ENCODE measurements around the gene ATP2C1. TPM values are rescaled to one million over a fixed set of nuclear protein-coding genes. Genes with fewer than 3 reads are reported as not detected.

ATP2C1 gene
- total and polyA plus RNA-seq, 9 of the 15 experiments (the other 6 are each of a cell fraction or from before 2014, with no cell fraction given), result 10.0 to 53.5 (median 27.9) TPM

DNA sequence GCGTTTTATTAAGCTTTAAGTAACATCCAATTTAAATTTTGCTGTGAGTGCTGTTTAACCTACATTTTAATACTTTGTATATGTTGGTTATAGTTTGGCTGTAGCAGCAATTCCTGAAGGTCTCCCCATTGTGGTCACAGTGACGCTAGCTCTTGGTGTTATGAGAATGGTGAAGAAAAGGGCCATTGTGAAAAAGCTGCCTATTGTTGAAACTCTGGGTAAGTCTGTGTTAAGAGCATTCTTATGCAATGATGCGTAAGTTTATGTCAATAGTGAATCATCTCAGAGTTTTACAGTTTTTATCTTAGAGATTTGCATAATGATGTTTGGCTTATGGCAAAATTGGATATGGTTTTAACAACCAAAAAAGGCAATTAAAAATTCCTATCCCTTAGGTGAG is 70.0 kb downstream of the ATP2C1 start (continued):
- TF ChIP-seq, protein P1, sequence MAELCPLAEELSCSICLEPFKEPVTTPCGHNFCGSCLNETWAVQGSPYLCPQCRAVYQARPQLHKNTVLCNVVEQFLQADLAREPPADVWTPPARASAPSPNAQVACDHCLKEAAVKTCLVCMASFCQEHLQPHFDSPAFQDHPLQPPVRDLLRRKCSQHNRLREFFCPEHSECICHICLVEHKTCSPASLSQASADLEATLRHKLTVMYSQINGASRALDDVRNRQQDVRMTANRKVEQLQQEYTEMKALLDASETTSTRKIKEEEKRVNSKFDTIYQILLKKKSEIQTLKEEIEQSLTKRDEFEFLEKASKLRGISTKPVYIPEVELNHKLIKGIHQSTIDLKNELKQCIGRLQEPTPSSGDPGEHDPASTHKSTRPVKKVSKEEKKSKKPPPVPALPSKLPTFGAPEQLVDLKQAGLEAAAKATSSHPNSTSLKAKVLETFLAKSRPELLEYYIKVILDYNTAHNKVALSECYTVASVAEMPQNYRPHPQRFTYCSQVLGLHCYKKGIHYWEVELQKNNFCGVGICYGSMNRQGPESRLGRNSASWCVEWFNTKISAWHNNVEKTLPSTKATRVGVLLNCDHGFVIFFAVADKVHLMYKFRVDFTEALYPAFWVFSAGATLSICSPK (IDR thresholded peaks at IDR 0.05; ENCODE audit: borderline replicate concordance), result no peak
- TF ChIP-seq ZNF589 (CRISPR knock-in tag; IDR thresholded peaks at IDR 0.05; ENCODE audit: low read depth) (no peak), U2AF2 (optimal IDR thresholded peaks at IDR 0.05; ENCODE audit: low read depth, low read length) (no peak), CEBPG (CRISPR knock-in tag; IDR thresholded peaks at IDR 0.05) (peak; percentile 43; the same call in 1 of the 2 replicates), CEBPG (tag; conservative IDR thresholded peaks at IDR 0.05 in 1 of 2, IDR thresholded peaks at IDR 0.05 in 1 of 2) (peak in 1 of 2 experiments; percentile 93; a peak in 2 of 4 replicates), ARNT (IDR thresholded peaks at IDR 0.05) (no peak), MYNN (IDR thresholded peaks at IDR 0.05) (no peak), MYNN (CRISPR knock-in tag; IDR thresholded peaks at IDR 0.05) (no peak)
- TF ChIP-seq, protein P2, sequence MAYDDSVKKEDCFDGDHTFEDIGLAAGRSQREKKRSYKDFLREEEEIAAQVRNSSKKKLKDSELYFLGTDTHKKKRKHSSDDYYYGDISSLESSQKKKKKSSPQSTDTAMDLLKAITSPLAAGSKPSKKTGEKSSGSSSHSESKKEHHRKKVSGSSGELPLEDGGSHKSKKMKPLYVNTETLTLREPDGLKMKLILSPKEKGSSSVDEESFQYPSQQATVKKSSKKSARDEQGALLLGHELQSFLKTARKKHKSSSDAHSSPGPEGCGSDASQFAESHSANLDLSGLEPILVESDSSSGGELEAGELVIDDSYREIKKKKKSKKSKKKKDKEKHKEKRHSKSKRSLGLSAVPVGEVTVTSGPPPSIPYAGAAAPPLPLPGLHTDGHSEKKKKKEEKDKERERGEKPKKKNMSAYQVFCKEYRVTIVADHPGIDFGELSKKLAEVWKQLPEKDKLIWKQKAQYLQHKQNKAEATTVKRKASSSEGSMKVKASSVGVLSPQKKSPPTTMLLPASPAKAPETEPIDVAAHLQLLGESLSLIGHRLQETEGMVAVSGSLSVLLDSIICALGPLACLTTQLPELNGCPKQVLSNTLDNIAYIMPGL (CRISPR knock-in tag; IDR thresholded peaks at IDR 0.05), result no peak
